ENCODE measurements around the gene ZNF628. TPM values are rescaled to one million over a fixed set of nuclear protein-coding genes. Genes with fewer than 3 reads are reported as not detected.

Gene ZNF628
- total and polyA plus RNA-seq, 5 experiments from 2014 or later = 0.26 to 15.6 (median 0.42) TPM

- Mint-ChIP-seq H3K4me3 (no peak overlapping the region), H3K9me3 (peaks cover 0 to 1% (median 0%) of the 10 kb centered on the region in 9 donors)
- no peak for DNase-seq
Measured at GRCh38 chr19:55488986-55489710, 12.7 kb downstream of the ZNF628 start.

GRCh38 chr19:55489711-55490477 lies 13.5 kb downstream of the ZNF628 start:
- ATAC-seq = no peak
- no peak overlapping the region for H3K27ac Mint-ChIP-seq
- POLR2A ChIA-PET = interaction anchor here (0.6 kb wide), 1 partner anchor 69 kb away, joined by 4 read pairs; no protein-coding TSS in a partner anchor
- H3K4me3 Mint-ChIP-seq = no peak overlapping the region
- H3K36me3 Mint-ChIP-seq = no peaks in the 10 kb centered on the region
- no peak for DNase-seq
- peaks cover 5 to 19% (median 14%) of the 10 kb centered on the region in 4 donors for H3K4me1 Mint-ChIP-seq
- H3K27me3 Mint-ChIP-seq = peaks cover 0 to 15% (median 4%) of the 10 kb centered on the region in 5 donors
- peaks cover 0 to 1% (median 0%) of the 10 kb centered on the region in 9 donors for H3K9me3 Mint-ChIP-seq

More at GRCh38 chr19:55488986-55489710, 12.7 kb downstream of the ZNF628 start:
- POLR2A ChIA-PET = interaction anchor here (1.1 kb wide), 1 partner anchor 14 kb away, joined by 4 read pairs; no protein-coding TSS in a partner anchor
- H3K36me3 Mint-ChIP-seq = no peaks in the 10 kb centered on the region
- no peak for ATAC-seq
- H3K27me3 Mint-ChIP-seq = peaks cover 0 to 14% (median 4%) of the 10 kb centered on the region in 5 donors
- H3K4me1 Mint-ChIP-seq = peaks cover 5 to 16% (median 13%) of the 10 kb centered on the region in 4 donors
- no peak overlapping the region for H3K27ac Mint-ChIP-seq

GRCh38 chr19:55490478-55491432 lies 14.3 kb downstream of the ZNF628 start:
- Mint-ChIP-seq H3K4me1 (peaks cover 4 to 14% (median 8%) of the 10 kb centered on the region in 4 donors), H3K27me3 (peaks cover 0 to 15% (median 4%) of the 10 kb centered on the region in 5 donors), H3K27ac (peak overlapping the region in 1 of 10 donors; percentile 18), H3K4me3 (no peak overlapping the region), H3K36me3 (no peaks in the 10 kb centered on the region), H3K9me3 (peaks cover 0 to 1% (median 0%) of the 10 kb centered on the region in 9 donors)
- DNase-seq (no peak), ATAC-seq (no peak)
- POLR2A ChIA-PET = interaction anchor here (0.6 kb wide), 1 partner anchor 69 kb away, joined by 4 read pairs; no protein-coding TSS in a partner anchor

- no peak for DNase-seq
- H3K4me1 Mint-ChIP-seq = peaks cover 0 to 9% (median 3%) of the 10 kb centered on the region in 4 donors
- H3K27me3 Mint-ChIP-seq = peaks cover 0 to 15% (median 4%) of the 10 kb centered on the region in 5 donors
- POLR2A ChIA-PET = interaction anchor here (0.6 to 1.2 kb wide), 2 partner anchors 8 to 246 kb away, joined by 3 to 5 read pairs; no protein-coding TSS in a partner anchor
- no peak for ATAC-seq
- no peak overlapping the region for H3K27ac Mint-ChIP-seq
- peak overlapping the region in 1 of 10 donors; percentile 10 for H3K4me3 Mint-ChIP-seq
- H3K9me3 Mint-ChIP-seq = peaks cover 0 to 1% (median 0%) of the 10 kb centered on the region in 9 donors
- no peaks in the 10 kb centered on the region for H3K36me3 Mint-ChIP-seq
Measured at GRCh38 chr19:55491546-55492360, 15.3 kb downstream of the ZNF628 start.

- POLR2A ChIA-PET = interaction anchor here (1.2 kb wide), 1 partner anchor 8 kb away, joined by 5 read pairs; no protein-coding TSS in a partner anchor
- H3K36me3 Mint-ChIP-seq = no peaks in the 10 kb centered on the region
- peaks cover 0 to 9% (median 3%) of the 10 kb centered on the region in 4 donors for H3K4me1 Mint-ChIP-seq
- ATAC-seq (no peak), DNase-seq (no peak)
- no peak overlapping the region for H3K27ac Mint-ChIP-seq
- H3K27me3 Mint-ChIP-seq = peaks cover 0 to 15% (median 4%) of the 10 kb centered on the region in 5 donors
- peaks cover 0 to 1% (median 0%) of the 10 kb centered on the region in 9 donors for H3K9me3 Mint-ChIP-seq
- H3K4me3 Mint-ChIP-seq = no peak overlapping the region
Measured at GRCh38 chr19:55492362-55492944, 16.0 kb downstream of the ZNF628 start.

GRCh38 chr19:55493052-55493644 lies 16.7 kb downstream of the ZNF628 start:
- peak overlapping the region in 1 of 10 donors; percentile 21 for H3K4me3 Mint-ChIP-seq
- peaks cover 0 to 15% (median 4%) of the 10 kb centered on the region in 5 donors for H3K27me3 Mint-ChIP-seq
- no peaks in the 10 kb centered on the region for H3K36me3 Mint-ChIP-seq
- peak overlapping the region in 2 of 10 donors; percentile 11 to 18 for H3K27ac Mint-ChIP-seq
- ATAC-seq (no peak), DNase-seq (no peak)
- POLR2A ChIA-PET = interaction anchor here (0.6 to 1.2 kb wide), 3 partner anchors 9 to 56 kb away, joined by 3 to 5 read pairs (median 4); partner anchors contain the start of gene ZNF628
- peaks cover 0 to 1% (median 0%) of the 10 kb centered on the region in 9 donors for H3K9me3 Mint-ChIP-seq
- peaks cover 0 to 6% (median 3%) of the 10 kb centered on the region in 4 donors for H3K4me1 Mint-ChIP-seq

GRCh38 chr19:55493645-55494171 lies 17.3 kb downstream of the ZNF628 start:
- Mint-ChIP-seq H3K9me3 (peaks cover 0 to 1% (median 0%) of the 10 kb centered on the region in 9 donors), H3K4me3 (peak overlapping the region in 3 of 10 donors; percentile 73 to 80 (median 76)), H3K27me3 (peaks cover 0 to 15% (median 4%) of the 10 kb centered on the region in 5 donors), H3K27ac (peak overlapping the region in 1 of 10 donors; percentile 51), H3K36me3 (no peaks in the 10 kb centered on the region), H3K4me1 (peaks cover 0 to 6% (median 3%) of the 10 kb centered on the region in 4 donors)
- ATAC-seq (no peak), DNase-seq (no peak)
- POLR2A ChIA-PET = interaction anchor here (0.6 to 1.8 kb wide), 3 partner anchors 10 to 56 kb away, joined by 3 to 5 read pairs (median 4); partner anchors contain the start of gene ZNF628

GRCh38 chr19:55494172-55494761 lies 17.9 kb downstream of the ZNF628 start:
- POLR2A ChIA-PET = interaction anchor here (0.6 to 1.8 kb wide), 4 partner anchors 11 to 235 kb away, joined by 3 to 5 read pairs (median 4); partner anchors contain the start of gene ZNF628
- Mint-ChIP-seq H3K27ac (peak overlapping the region in 3 of 10 donors; percentile 51 to 77 (median 56)), H3K36me3 (no peaks in the 10 kb centered on the region), H3K9me3 (peaks cover 0 to 1% (median 0%) of the 10 kb centered on the region in 9 donors), H3K27me3 (peaks cover 0 to 15% (median 4%) of the 10 kb centered on the region in 5 donors), H3K4me1 (peaks cover 0 to 6% (median 3%) of the 10 kb centered on the region in 4 donors), H3K4me3 (peak overlapping the region; percentile 60 to 85 (median 76))
- no peak for DNase-seq
- peak; percentile 62 to 82 for ATAC-seq

GRCh38 chr19:55495646-55496349 lies 19.4 kb downstream of the ZNF628 start:
- H3K27ac Mint-ChIP-seq = no peak overlapping the region
- ATAC-seq = no peak
- POLR2A ChIA-PET = interaction anchor here (0.7 kb wide), 1 partner anchor 36 kb away, joined by 3 read pairs; no protein-coding TSS in a partner anchor

More at GRCh38 chr19:55495646-55496349, 19.4 kb downstream of the ZNF628 start:
- DNase-seq = no peak
- peaks cover 0 to 6% (median 3%) of the 10 kb centered on the region in 4 donors for H3K4me1 Mint-ChIP-seq
- no peaks in the 10 kb centered on the region for H3K36me3 Mint-ChIP-seq
- H3K27me3 Mint-ChIP-seq = peaks cover 0 to 13% (median 4%) of the 10 kb centered on the region in 5 donors
- peaks cover 0 to 1% (median 0%) of the 10 kb centered on the region in 9 donors for H3K9me3 Mint-ChIP-seq
- H3K4me3 Mint-ChIP-seq = no peak overlapping the region
